Epithelial cell of proximal tubule (primary cell): Measurements from ENCODE around the gene NPAS3. TPM values are rescaled to one million over a fixed set of nuclear protein-coding genes. Genes with fewer than 3 reads are reported as not detected.

Source experiments
- DNase-seq: peaks from one replicate; pipeline ENCODE4 v3.0.0-alpha.2; 2011; ENCODE audit warnings: low read depth
- H3K4me3 ChIP-seq: 2 replicates; pipeline ENCODE4 v1.5.1; 2011; ENCODE audit warnings: low read depth, mild to moderate bottlenecking, low read length
- total RNA-seq: library from RNA; depleted of rRNA; stranded (reverse); fragments of >200 nt; gene quantifications from 2 replicates; pipeline ENCODE4 v1.2.3, GENCODE V29; 2015
- TF ChIP-seq, protein P1 (sequence below): conservative IDR thresholded peaks from 2 replicates; pipeline ENCODE4 v1.5.1; 2012; ENCODE audit warnings: low read depth, mild to moderate bottlenecking, low read length

Gene NPAS3
- total RNA-seq, 1 donor from 2014 or later = 0.35 TPM

DNA sequence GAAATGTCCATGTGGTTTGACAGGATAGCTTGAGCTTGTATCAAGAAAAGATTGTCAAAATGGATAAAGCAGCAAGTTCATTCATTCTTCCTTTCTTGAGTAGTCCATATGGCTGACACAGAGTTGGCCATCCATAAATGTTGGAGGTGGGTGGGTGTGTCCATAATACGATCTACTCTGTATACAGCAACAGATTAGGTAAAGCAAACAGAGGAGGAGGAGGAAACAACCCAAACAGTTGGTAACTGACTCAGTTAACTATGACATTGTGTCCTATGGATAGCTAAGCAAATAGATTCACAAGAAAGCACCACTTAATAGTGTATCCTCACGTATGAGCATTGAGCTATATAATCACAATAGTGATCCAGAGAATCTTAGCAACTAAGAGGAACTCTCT is 868.2 kb downstream of the NPAS3 start:
- H3K4me3 ChIP-seq = no peak overlapping the region
- DNase-seq = no peak
- TF ChIP-seq, protein P1, sequence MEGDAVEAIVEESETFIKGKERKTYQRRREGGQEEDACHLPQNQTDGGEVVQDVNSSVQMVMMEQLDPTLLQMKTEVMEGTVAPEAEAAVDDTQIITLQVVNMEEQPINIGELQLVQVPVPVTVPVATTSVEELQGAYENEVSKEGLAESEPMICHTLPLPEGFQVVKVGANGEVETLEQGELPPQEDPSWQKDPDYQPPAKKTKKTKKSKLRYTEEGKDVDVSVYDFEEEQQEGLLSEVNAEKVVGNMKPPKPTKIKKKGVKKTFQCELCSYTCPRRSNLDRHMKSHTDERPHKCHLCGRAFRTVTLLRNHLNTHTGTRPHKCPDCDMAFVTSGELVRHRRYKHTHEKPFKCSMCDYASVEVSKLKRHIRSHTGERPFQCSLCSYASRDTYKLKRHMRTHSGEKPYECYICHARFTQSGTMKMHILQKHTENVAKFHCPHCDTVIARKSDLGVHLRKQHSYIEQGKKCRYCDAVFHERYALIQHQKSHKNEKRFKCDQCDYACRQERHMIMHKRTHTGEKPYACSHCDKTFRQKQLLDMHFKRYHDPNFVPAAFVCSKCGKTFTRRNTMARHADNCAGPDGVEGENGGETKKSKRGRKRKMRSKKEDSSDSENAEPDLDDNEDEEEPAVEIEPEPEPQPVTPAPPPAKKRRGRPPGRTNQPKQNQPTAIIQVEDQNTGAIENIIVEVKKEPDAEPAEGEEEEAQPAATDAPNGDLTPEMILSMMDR = no peak

DNA sequence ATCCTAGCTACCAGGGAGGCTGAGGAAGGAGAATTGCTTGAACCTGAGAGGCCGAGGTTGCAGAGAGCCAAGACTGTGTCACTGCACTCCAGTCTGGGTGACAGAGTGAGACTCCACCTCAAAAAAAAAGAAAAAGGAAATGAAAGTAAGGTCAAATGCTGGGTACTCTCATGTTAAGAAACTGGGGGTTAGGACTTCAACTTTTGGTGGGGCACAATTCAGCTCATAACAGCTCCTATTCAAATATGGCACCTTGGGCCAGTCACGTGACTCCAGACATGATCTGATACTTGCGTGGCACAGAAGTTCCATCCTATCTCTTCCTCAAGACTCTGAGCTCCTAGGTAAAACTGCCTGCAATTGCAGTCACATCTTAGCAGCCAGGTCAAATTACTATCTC is 869.5 kb downstream of the NPAS3 start:
- DNase-seq = no peak
- TF ChIP-seq, protein P1 = no peak
- H3K4me3 ChIP-seq = no peak overlapping the region

DNA sequence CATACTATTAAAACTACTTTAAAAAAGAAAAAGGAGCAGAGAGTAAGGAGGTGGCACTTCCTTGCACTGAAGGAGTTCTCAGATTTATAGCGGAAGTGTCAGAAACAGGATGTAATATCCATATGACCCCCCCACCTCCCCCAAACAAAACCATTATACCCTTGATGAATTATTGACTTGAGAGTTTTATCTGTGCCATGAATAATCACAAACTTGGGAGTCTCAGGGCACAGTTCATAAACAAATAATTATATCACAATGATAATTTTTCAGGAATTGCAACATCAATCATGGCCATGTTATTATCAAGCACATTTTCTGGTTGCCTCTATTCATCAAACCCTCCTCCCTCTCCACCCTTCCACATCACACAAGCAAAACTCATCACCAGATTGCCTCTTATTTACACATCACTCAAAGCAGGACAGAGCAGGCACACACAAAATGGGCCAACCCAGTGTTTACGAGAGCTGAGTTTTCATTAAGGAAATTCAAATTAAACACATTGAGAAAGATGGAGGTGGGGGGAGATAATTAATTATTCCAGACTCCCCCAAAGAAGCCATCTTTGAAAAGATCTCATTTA is 870.8 kb downstream of the NPAS3 start:
- no peak overlapping the region for H3K4me3 ChIP-seq
- TF ChIP-seq, protein P1 = no peak
- no peak for DNase-seq

DNA sequence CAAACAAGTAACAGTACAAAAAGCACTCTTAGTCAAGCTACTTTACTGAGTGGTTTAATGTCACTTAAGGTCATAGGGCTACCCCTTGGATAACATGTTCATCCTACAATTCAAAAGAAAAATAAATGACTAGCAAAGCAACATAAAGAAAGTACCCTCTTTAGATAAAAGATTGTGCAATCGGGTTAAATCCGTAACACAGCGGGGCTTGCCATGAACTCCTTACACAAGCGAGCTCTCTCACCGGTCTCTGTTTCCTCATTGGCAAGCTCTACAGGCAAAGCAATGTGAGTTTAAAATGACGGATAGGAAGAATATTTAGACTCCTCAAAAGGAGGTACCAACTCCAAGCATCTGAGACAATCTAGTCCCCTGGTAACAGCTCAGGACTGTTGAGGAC is 871.6 kb downstream of the NPAS3 start:
- no peak for DNase-seq
- no peak overlapping the region for H3K4me3 ChIP-seq
- TF ChIP-seq, protein P1 = no peak

DNA sequence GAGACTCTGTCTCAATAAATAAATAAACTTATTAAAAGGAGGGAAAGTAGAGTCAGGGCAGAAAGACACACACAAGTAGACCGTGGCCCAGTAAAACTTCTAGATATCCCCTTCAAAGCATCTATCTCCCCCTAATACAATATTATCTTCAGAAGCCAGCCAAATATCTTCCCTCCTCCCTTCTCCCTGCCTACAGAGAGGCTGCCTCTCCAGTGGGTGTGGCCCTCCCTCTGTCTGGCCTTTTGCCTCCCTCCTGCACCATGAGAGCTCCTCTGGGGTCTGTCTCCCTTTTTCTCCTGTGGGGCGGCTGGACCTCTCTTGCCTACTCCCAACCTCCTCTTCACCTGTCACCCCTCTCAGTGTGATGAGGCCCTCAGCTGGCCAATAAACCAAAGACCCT is 873.0 kb downstream of the NPAS3 start:
- DNase-seq = no peak
- TF ChIP-seq, protein P1 = no peak
- no peak overlapping the region for H3K4me3 ChIP-seq

DNA sequence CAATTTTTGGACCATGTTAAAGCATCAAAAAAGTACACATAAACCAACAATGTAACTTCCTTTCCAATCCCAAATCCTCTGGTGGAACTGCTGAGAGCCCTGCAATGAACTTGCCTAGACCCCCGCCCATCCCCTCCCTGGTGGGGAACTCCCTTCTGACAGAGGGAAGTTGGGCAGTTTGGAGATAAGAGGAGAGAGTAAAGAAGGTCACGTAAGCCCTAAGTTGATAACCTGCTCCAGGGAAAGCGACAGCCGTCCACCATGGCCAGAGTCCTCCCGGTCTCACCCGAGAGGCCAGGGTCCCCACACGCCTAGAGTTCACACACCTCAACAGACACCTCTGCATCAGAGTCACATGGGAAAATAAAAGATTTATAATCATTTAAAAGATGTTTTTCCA is 873.5 kb downstream of the NPAS3 start:
- TF ChIP-seq, protein P1 = no peak

DNA sequence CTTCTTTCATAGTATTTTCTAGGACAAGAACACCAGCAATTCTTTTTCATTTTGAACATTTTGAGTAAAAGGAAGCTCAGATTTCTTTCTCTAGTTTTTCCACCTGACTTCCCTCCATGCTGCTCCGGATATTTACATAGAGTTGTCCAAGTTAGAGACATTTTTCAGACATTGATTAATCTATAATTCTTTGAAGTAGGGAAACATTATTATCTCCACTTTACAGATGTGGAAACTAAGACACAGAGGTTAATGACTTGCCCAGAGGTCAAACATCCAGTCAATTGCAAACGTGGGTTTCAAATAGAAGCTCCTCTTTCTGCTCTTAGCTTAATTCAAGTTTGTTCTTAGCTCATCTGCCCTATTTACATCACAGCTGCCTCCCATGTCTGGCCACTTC is 873.9 kb downstream of the NPAS3 start:
- H3K4me3 ChIP-seq = no peak overlapping the region
- no peak for DNase-seq
- TF ChIP-seq, protein P1 = no peak

More for the DNA sequence above, 873.5 kb downstream of the NPAS3 start:
- DNase-seq = no peak
- H3K4me3 ChIP-seq = no peak overlapping the region
